Activated T-helper 1 cell treated with anti-CD3 and anti-CD28 coated beads, Interleukin-2, amount 50 U/mL, for 16 hours (primary cell): ENCODE measurements around the gene DENND2A.
A peak's percentile ranks its signal among the peaks of the same experiment; 100 is the strongest.
"Not testable (repeated sequence)": the region's sequence is repeated elsewhere in the genome, so short reads cannot be mapped to it uniquely, and the experiment has no call there.

ENCODE experiments used
- DNase-seq, 2 donors: peaks; one replicate each; pipeline ENCODE4 v3.0.0-alpha.2; 2020; ENCODE audit warnings: low read depth in 1 of 2, low spot score in 1 of 2

DENND2A gene

GRCh38 chr7:140673063-140673773 lies 32.6 kb upstream of the DENND2A start:
- DNase-seq: peak; percentile 37 to 38

GRCh38 chr7:140672382-140673062 lies 31.9 kb upstream of the DENND2A start, which contains the start of gene ADCK2:
TSS of gene ADCK2 (plus strand) at chr7:140672945. CDS start at chr7:140673331, 386 bp downstream.
- DNase-seq: peak; percentile 26 to 41

GRCh38 chr7:140671966-140672365 lies 31.4 kb upstream of the DENND2A start:
- no peak for DNase-seq

- DNase-seq: no peak
Observed at GRCh38 chr7:140670343-140670935, 29.8 kb upstream of the DENND2A start.

- not testable (repeated sequence) for DNase-seq
Observed at GRCh38 chr7:140669862-140670261, 29.2 kb upstream of the DENND2A start.

- no peak for DNase-seq
Observed at GRCh38 chr7:140669352-140669751, 28.7 kb upstream of the DENND2A start.

GRCh38 chr7:140668641-140669040 lies 28.0 kb upstream of the DENND2A start:
- DNase-seq: no peak

GRCh38 chr7:140667476-140667875 lies 26.9 kb upstream of the DENND2A start:
- DNase-seq: no peak

- DNase-seq: not testable (repeated sequence)
Observed at GRCh38 chr7:140662938-140663337, 22.3 kb upstream of the DENND2A start.

GRCh38 chr7:140661124-140661523 lies 20.5 kb upstream of the DENND2A start:
- DNase-seq: no peak

- no peak for DNase-seq
Observed at GRCh38 chr7:140659856-140660255, 19.2 kb upstream of the DENND2A start.

GRCh38 chr7:140657891-140658290 lies 17.3 kb upstream of the DENND2A start:
- DNase-seq: no peak

GRCh38 chr7:140656548-140657515 lies 16.2 kb upstream of the DENND2A start:
- no peak for DNase-seq

- no peak for DNase-seq
Observed at GRCh38 chr7:140655511-140656408, 15.1 kb upstream of the DENND2A start.

- no peak for DNase-seq
Observed at GRCh38 chr7:140654661-140655060, 14.0 kb upstream of the DENND2A start.

- no peak for DNase-seq
Observed at GRCh38 chr7:140654109-140654387, 13.4 kb upstream of the DENND2A start.

GRCh38 chr7:140653319-140654108 lies 12.9 kb upstream of the DENND2A start:
- no peak for DNase-seq

- DNase-seq: no peak
Observed at GRCh38 chr7:140650367-140650766, 9.8 kb upstream of the DENND2A start.

GRCh38 chr7:140649556-140650205 lies 9.1 kb upstream of the DENND2A start:
- no peak for DNase-seq
